ENCODE measurements around the gene MAN1A2.

The MAN1A2 gene

GRCh38 chr1:117534995-117535467 lies 167.8 kb downstream of the MAN1A2 start:
- TF ChIP-seq CTCF (IDR thresholded peaks at IDR 0.05; ENCODE audit: low read depth, low read length, missing control alignments) = peak; percentile 64
- in situ Hi-C loops (cut with HindIII; ENCODE audit: low sequenced_read_pairs) = loop anchor here (25.0 kb wide), 1 partner anchor 352 kb away; no protein-coding TSS in a partner anchor
- no peak overlapping the region for H3K4me3 ChIP-seq (ENCODE audit: low read depth, low read length)
- peak; percentile 37 for DNase-seq (ENCODE audit: low read depth)

DNA sequence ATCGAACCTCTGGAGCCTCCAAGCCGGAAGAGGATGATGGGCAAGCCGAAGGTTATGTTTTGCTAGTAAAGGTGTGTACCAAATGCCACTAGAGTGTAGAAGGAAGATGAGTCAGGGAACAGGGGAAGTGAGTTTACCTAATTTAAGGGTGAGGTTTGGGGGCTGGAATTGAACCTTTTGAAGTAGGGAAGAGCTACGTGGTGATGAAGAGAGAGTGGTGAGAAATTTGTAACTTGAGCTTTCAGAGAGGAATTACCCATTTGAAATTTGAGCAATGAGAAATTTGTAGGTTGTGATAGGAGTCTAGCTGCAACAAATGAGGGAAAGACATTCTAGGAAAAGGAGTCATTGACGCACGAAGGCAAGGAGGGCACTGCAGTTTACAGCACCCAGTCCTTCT lies 168.6 kb downstream of the MAN1A2 start:
- no peak overlapping the region for H3K4me3 ChIP-seq (ENCODE audit: low read depth, low read length)
- no peak for TF ChIP-seq CTCF (IDR thresholded peaks at IDR 0.05; ENCODE audit: low read depth, low read length, missing control alignments)
- no peak for DNase-seq (ENCODE audit: low read depth)
- in situ Hi-C loops (cut with HindIII; ENCODE audit: low sequenced_read_pairs) = loop anchor here (25.0 kb wide), 1 partner anchor 351 kb away; no protein-coding TSS in a partner anchor

DNA sequence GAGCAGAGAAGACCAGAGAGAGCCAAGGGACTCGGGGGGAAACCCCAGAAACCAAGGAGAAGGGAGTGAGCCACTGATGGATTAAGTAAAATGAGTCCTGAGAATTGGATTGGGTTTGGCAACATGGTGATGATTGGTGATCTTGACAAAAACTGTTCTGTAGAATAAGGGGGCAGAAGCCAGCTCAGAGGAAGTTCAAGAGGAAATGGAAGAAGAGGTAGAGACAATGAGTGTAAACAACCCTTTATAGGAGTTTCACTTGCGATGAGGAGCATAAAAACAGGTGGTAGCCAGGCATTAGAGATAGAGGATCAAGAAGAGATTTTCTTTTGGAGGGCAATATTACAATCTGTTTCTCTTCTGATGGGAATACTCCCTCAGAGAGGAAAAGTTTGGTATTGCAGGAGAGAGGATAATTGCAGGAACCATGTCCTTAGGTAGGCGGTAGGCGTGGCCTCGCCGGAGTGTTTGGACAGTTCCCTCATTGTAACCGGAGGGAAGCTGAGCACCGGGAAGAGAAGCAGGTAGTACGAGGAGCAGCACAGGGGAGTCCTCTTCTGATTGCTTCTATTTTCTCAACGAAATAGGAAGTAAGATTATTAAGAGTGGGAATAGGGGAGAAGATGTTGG lies 170.2 kb downstream of the MAN1A2 start:
- TF ChIP-seq CTCF (IDR thresholded peaks at IDR 0.05; ENCODE audit: low read depth, low read length, missing control alignments) = no peak
- in situ Hi-C loops (cut with HindIII; ENCODE audit: low sequenced_read_pairs) = loop anchor here (25.0 kb wide), 1 partner anchor 350 kb away; no protein-coding TSS in a partner anchor
- no peak for DNase-seq (ENCODE audit: low read depth)
- no peak overlapping the region for H3K4me3 ChIP-seq (ENCODE audit: low read depth, low read length)

- no peak for DNase-seq (ENCODE audit: low read depth)
- no peak overlapping the region for H3K4me3 ChIP-seq (ENCODE audit: low read depth, low read length)
- in situ Hi-C loops (cut with HindIII; ENCODE audit: low sequenced_read_pairs) = loop anchor here (25.0 kb wide), 1 partner anchor 347 kb away; no protein-coding TSS in a partner anchor
- no peak for TF ChIP-seq CTCF (IDR thresholded peaks at IDR 0.05; ENCODE audit: low read depth, low read length, missing control alignments)
Measured at GRCh38 chr1:117540532-117540931, 173.3 kb downstream of the MAN1A2 start.

DNA sequence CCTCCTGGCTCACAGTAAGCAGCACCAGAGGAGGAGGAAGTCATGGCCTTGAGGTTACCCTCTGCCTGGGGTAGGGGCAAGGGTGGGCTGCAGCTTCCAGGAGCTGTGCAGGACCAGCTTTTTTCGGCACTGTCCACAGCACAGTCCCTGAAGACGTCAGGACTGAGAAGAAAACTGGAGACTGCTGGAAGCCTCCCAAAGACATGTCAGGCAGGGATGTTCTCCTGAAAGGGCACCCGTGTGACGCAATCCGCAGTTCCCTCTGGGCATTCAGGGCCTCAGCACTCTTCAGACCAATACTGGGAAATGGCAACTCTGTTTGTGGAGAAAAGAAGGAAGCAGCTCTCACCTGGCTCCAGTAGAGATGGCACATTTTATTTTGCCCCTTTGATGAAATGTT lies 173.8 kb downstream of the MAN1A2 start:
- no peak for DNase-seq (ENCODE audit: low read depth)
- no peak for TF ChIP-seq CTCF (IDR thresholded peaks at IDR 0.05; ENCODE audit: low read depth, low read length, missing control alignments)
- in situ Hi-C loops (cut with HindIII; ENCODE audit: low sequenced_read_pairs) = loop anchor here (25.0 kb wide), 1 partner anchor 346 kb away; no protein-coding TSS in a partner anchor
- no peak overlapping the region for H3K4me3 ChIP-seq (ENCODE audit: low read depth, low read length)

DNA sequence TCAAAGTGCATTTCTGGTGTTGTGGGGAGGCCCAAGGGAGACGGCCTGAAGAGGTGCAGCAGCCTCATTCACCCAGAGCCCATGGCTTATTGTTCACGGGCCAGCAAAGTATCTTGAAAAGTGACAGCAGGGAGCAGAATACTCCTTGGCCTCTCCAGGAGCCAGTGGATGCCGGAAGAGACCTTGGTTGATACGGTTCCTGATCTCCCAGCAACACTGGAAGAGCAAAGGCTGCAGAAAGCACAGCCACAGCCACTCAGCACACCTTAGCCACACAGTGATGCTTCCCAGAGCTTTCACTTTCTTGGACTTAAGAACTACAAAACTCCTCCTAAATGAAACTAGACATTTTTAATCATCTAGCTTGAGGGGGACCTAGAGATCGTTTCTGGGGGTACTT lies 174.3 kb downstream of the MAN1A2 start:
- no peak for DNase-seq (ENCODE audit: low read depth)
- H3K4me3 ChIP-seq (ENCODE audit: low read depth, low read length) = no peak overlapping the region
- no peak for TF ChIP-seq CTCF (IDR thresholded peaks at IDR 0.05; ENCODE audit: low read depth, low read length, missing control alignments)
- in situ Hi-C loops (cut with HindIII; ENCODE audit: low sequenced_read_pairs) = loop anchor here (25.0 kb wide), 1 partner anchor 346 kb away; no protein-coding TSS in a partner anchor

Measured in astrocyte of the cerebellum (primary cell).